HepG2 (cell line): ENCODE data around the gene UNC13D. TPM values are rescaled to one million over a fixed set of nuclear protein-coding genes. Genes with fewer than 3 reads are reported as not detected.

Source experiments
- AGO1 ChIP-seq: fragments of 200-400 bp; formaldehyde crosslinking; IDR thresholded peaks from 2 replicates; pipeline ENCODE4 v1.6.1; 2017; ENCODE audit warnings: mild to moderate bottlenecking, low read depth, low read length, moderate library complexity; ENCODE audit not compliant: poor library complexity, severe bottlenecking
- DBP ChIP-seq: sonication (generic); formaldehyde crosslinking; IDR thresholded peaks from 2 replicates; pipeline ENCODE4 v1.4.0; 2020; ENCODE audit warnings: missing genetic modification reagents; ENCODE audit errors: not compliant biosample characterization
- DNMT1 ChIP-seq: sonication (generic); formaldehyde crosslinking; IDR thresholded peaks from 2 replicates; pipeline ENCODE4 v1.5.1; 2020; ENCODE audit warnings: mild to moderate bottlenecking, missing genetic modification reagents
- KAT8 ChIP-seq: IDR thresholded peaks from 2 replicates; pipeline ENCODE4 v1.6.1; 2016; ENCODE audit warnings: missing genetic modification reagents, missing compliant biosample characterization
- MBD4 ChIP-seq: IDR thresholded peaks from 2 replicates; pipeline ENCODE4 v1.6.1; 2012; ENCODE audit warnings: low read length, inconsistent platforms, borderline replicate concordance
- PLRG1 ChIP-seq: fragments of 450-650 bp; conservative IDR thresholded peaks from 2 replicates; pipeline ENCODE4 v1.6.1; 2016
- TGIF2 ChIP-seq: IDR thresholded peaks from 2 replicates; pipeline ENCODE4 v1.6.1; 2016; ENCODE audit warnings: control low read depth, missing compliant biosample characterization
- ZBTB40 ChIP-seq, 2 experiments: fragments of 450-650 bp in 1 of 2; sonication (generic) in 1 of 2; formaldehyde crosslinking in 1 of 2; IDR thresholded peaks; 2 replicates each; pipeline versions ENCODE4 v1.6.1 to v1.8.0; 2016 to 2022; ENCODE audit warnings: antibody characterized with exemption in 1 of 2, mild to moderate bottlenecking in 1 of 2, missing genetic modification reagents in 1 of 2
- ZC3H4 ChIP-seq: sonication (generic); formaldehyde crosslinking; IDR thresholded peaks from 2 replicates; pipeline ENCODE4 v1.4.0; 2020; ENCODE audit warnings: missing genetic modification reagents, borderline replicate concordance
- ZFP41 ChIP-seq: sonication (generic); formaldehyde crosslinking; IDR thresholded peaks from 2 replicates; pipeline ENCODE4 v1.4.0; 2020; ENCODE audit warnings: mild to moderate bottlenecking, missing genetic modification reagents, borderline replicate concordance
- ZNF138 ChIP-seq: sonication (generic); formaldehyde crosslinking; IDR thresholded peaks from 2 replicates; pipeline ENCODE4 v1.5.0; 2020; ENCODE audit warnings: mild to moderate bottlenecking, low read depth, missing genetic modification reagents
- ZNF230 ChIP-seq: sonication (generic); formaldehyde crosslinking; IDR thresholded peaks from 2 replicates; pipeline ENCODE4 v1.4.0; 2020; ENCODE audit warnings: mild to moderate bottlenecking, missing genetic modification reagents
- ZNF639 ChIP-seq: conservative IDR thresholded peaks from 2 replicates; pipeline ENCODE4 v1.6.1; 2018; ENCODE audit warnings: missing genetic modification reagents
- ZSCAN21 ChIP-seq: sonication (generic); formaldehyde crosslinking; IDR thresholded peaks from 2 replicates; pipeline ENCODE4 v1.8.0; 2022; ENCODE audit warnings: mild to moderate bottlenecking, missing genetic modification reagents, moderate library complexity, borderline replicate concordance
- polyA plus RNA-seq, 8 experiments: library from polyadenylated mRNA; depleted of rRNA in 3 of 8; stranded (reverse) in 7 of 8; unstranded in 1 of 8; fragments of >200 nt; fragmentation: Illumina TruSeq in 4 of 8; extraction: Trizol in 4 of 8; gene quantifications; 2 replicates each; pipeline versions ENCODE4 v1.2.1 to v1.2.3, GENCODE V29; 2011 to 2016; ENCODE audit warnings: low read depth in 4 of 8, missing spikeins in 1 of 8, mixed read lengths in 1 of 8; ENCODE audit not compliant: insufficient read depth in 1 of 8
- total RNA-seq, 5 experiments: library from RNA; depleted of rRNA; stranded (reverse); fragments of >200 nt; fragmentation: Illumina TruSeq; extraction: Trizol; gene quantifications; 2 replicates each; pipeline ENCODE4 v1.2.3, GENCODE V29; 2016; ENCODE audit warnings: low read depth in 1 of 5

The UNC13D gene
- total and polyA plus RNA-seq, 2 of the 13 experiments (the other 11 are each of a cell fraction or from before 2014, with no cell fraction given), result 29.7 to 42.7 TPM

- TF ChIP-seq ZSCAN21 (peak; percentile 97; the same call in 1 of the 2 replicates), AGO1 (peak; percentile 50), MBD4 (no peak), TGIF2 (peak; percentile 83), ZNF138 (CRISPR knock-in tag) (no peak), DNMT1 (CRISPR knock-in tag) (peak; percentile 98), ZC3H4 (CRISPR knock-in tag) (no peak), PLRG1 (no peak), ZNF230 (CRISPR knock-in tag) (peak; percentile 61), ZBTB40 (IDR thresholded peaks at IDR 0.05) (no peak), ZBTB40 (CRISPR knock-in tag; IDR thresholded peaks at IDR 0.05) (peak; percentile 74; the same call in 1 of the 2 replicates), DBP (CRISPR knock-in tag) (no peak), KAT8 (CRISPR knock-in tag) (peak; percentile 96), ZFP41 (no peak), ZNF639 (CRISPR knock-in tag) (no peak; the same call in 1 of the 2 replicates)
Measured at GRCh38 chr17:75855310-75856061, 11.3 kb upstream of the UNC13D start, which contains the start of gene WBP2 (continued).
